AG09319 (cell line): Measurements from ENCODE around the gene ZFX.

Source experiments
- DNase-seq: peaks from one replicate; pipeline ENCODE4 v3.0.0-alpha.2; 2010; ENCODE audit warnings: low read depth; ENCODE audit errors: extremely low read depth
- TF ChIP-seq, protein P1 (sequence below): IDR thresholded peaks from 2 replicates; pipeline ENCODE4 v1.5.1; 2011; ENCODE audit warnings: low read depth, mild to moderate bottlenecking, inconsistent platforms, low read length, moderate library complexity

Gene ZFX

DNA sequence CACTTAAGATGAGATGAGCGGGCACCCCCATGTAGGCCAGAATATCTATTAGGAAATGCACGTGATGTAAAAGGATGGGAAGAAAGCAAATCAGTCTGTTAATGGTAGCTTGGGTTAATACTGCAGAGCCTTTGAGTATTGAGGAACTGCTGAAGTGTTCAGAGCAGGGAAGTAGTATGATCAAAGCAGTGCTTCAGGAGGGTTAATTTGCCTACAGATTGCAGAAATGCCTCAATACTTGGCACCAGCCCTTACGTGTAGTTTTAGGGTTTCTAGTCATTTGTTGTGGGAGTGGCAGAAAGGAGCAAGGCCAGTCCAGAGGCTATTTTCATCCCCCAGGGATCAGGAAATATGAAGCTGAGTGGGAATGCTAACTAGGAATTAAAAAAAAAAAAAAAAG lies 19.7 kb downstream of the ZFX start:
- TF ChIP-seq, protein P1, sequence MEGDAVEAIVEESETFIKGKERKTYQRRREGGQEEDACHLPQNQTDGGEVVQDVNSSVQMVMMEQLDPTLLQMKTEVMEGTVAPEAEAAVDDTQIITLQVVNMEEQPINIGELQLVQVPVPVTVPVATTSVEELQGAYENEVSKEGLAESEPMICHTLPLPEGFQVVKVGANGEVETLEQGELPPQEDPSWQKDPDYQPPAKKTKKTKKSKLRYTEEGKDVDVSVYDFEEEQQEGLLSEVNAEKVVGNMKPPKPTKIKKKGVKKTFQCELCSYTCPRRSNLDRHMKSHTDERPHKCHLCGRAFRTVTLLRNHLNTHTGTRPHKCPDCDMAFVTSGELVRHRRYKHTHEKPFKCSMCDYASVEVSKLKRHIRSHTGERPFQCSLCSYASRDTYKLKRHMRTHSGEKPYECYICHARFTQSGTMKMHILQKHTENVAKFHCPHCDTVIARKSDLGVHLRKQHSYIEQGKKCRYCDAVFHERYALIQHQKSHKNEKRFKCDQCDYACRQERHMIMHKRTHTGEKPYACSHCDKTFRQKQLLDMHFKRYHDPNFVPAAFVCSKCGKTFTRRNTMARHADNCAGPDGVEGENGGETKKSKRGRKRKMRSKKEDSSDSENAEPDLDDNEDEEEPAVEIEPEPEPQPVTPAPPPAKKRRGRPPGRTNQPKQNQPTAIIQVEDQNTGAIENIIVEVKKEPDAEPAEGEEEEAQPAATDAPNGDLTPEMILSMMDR, result no peak
- DNase-seq, result no peak

DNA sequence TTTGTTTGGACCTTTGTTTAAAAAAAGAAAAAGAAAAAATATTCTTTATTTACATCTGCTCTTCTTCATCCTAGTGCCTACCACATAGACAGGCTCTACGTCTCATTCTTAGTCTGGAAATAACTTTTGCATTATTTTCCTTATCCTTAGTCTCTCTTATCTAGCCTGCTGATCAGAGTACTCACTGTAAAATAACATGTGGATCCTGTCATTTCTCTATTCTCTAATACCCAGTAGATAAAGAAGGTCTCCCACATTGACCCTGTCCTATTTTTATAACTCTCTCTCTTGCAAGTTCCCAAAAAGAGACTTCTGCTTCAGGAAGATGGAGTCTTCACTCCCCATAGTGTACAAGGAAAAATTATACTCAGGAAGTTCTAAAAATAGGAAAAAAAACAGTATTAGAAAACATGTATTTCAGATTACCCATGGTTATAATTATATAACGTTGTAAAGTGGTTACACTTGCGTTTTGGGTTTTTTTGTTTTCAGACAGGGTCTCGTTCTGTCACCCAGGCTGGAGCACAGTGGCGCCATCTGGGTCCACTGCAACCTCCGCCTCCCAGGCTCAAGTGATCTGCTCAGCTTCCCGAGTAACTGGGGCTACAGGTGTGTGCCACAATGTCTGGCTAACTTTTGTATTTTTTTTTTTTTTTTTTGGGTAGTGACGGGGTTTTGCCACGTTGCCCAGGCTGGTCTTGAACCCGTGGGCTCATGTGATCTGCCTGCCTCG lies 23.8 kb downstream of the ZFX start:
- TF ChIP-seq, protein P1, result no peak
- DNase-seq, result no peak

DNA sequence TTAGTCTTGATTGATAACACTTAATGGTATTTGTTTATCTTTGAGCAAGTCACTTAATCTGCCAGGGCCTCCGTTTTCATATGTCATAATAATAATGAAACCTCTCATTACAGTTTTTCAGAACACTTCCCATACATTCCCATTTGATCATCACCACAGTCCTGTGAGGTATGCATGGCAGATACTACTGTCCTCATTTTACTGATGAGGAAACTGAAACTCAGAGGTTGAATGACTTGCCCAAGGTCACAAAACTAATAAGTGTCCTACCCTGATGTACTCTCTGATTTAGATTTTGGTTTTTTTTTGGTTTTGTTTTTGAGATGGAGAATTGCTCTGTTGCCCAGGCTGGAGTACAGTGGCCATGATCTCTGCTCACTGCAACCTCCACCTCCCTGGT lies 25.7 kb downstream of the ZFX start:
- TF ChIP-seq, protein P1, result no peak
- no peak for DNase-seq

DNA sequence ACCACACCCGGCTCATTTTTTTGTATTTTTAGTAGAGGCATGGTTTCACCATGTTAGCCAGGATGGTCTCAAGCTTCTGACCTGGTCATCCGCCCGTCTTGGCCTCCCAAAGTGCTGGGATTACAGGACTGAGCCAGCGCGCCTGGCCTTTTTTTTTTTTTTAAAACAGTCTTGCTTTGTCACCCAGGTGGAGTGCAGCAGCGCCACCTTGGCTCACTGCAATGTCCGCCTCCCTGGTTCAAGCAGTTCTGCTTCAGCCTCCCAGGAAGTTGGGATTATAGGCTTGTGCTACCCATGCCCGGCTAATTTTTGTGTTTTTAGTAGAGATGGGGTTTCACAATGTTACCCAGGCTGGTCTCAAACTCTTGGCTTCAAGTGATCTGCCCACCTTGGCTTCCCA lies 28.9 kb downstream of the ZFX start:
- TF ChIP-seq, protein P1, result no peak
- no peak for DNase-seq

DNA sequence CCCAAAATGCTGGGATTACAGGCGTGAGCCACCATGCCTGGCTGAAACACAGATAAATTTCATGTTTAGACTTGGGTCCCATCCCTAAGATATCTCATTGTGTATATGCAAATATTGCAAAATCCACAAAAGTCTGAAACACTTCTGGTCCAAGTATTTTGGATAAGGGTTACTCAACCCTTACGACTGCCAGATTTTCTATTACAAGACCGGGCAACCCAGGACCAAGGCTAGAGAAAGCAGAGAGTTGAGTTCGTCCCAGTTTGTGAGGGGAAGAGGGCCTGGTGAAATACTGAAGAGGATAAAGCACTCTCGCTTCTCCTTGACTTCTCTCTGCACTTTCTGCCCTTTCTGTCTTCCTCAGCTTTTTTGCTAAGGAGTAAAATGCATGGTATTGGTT lies 34.5 kb downstream of the ZFX start:
- TF ChIP-seq, protein P1, result no peak
- no peak for DNase-seq

DNA sequence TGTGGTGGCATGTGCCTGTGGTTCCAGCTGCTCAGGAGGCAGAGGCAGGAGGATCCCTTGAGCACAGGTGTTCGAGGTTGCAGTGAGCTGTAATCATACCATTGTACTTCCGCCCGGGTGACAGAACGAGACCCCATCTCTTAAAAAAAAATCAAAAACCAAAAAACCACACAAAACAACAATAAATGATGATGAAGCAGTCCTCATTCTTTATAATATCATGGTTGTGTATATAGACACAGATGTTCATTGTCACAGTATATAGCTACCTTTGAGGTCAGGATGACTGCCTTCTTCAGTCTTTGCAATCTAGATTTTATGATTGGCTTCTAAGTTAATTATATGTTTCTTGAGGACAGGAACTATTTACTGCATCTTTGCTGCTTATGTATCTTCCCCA lies 37.0 kb downstream of the ZFX start:
- TF ChIP-seq, protein P1, result no peak
- no peak for DNase-seq

DNA sequence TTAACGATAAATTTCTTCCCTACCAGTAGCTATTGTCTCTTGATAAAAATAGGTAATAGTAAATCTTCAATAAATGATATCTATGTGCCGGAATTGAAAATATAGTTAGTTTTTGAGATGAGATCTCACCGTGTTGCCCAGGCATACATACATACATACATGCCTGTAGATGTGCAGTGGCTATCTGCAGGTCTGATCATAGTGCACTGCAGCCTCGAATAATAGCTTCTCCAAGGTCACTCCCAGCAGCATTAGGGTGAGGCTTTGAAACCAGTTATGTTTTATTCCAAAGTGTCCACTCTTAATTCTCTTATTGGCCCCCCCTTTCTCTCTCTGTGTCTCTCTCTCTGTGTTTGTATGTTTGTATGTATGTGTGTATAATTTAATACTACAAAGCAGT lies 37.5 kb downstream of the ZFX start:
- DNase-seq, result no peak
- TF ChIP-seq, protein P1, result no peak
